Erythroblast (primary cell): ENCODE results near the gene ANKIB1.

ENCODE experiments used
- GATA1 ChIP-seq: IDR thresholded peaks from 2 replicates; pipeline ENCODE4 v1.6.1; 2011; ENCODE audit warnings: low read depth, mild to moderate bottlenecking, control low read depth, low read length, moderate library complexity
- POLR2A ChIP-seq: IDR thresholded peaks from 2 replicates; pipeline ENCODE4 v1.6.1; 2011; ENCODE audit warnings: mild to moderate bottlenecking, low read length

GRCh38 chr7:92415225-92415624 is 169.5 kb downstream of the ANKIB1 start:
- no peak for TF ChIP-seq POLR2A
- TF ChIP-seq GATA1: no peak
